22Rv1 (cell line): ENCODE data around the gene BCL11B.

Experiments
- H3K27ac ChIP-seq: fragments of 450-650 bp; 2 replicates; pipeline ENCODE4 v1.5.1; 2017
- ZFX ChIP-seq: fragments of 450-650 bp; IDR thresholded peaks from 2 replicates; pipeline ENCODE4 v1.6.1; 2017; ENCODE audit warnings: antibody characterized with exemption, borderline replicate concordance
- TF ChIP-seq, protein P1 (sequence below): fragments of 450-650 bp; IDR thresholded peaks from 2 replicates; pipeline ENCODE4 v1.5.1; 2017; ENCODE audit warnings: mild to moderate bottlenecking

BCL11B gene

DNA sequence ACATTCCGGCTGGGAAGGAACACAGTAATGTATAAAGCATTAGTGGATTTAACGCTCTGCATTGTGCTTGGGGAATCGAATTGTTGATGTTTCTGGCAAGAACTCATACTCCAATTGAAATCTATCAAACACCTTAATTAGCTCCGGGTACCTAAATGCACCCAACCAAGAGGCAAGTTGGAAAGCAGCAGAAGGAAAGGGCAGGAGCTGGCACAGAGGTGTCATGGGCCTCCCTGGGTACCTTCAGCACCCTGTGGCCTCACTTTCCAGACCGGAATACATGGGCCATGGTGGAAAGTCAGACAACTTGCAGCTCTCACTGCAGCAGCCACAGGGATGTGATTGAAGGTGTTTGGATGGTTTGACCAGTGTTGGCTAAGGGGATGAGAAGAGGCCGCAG, 6.8 kb upstream of the BCL11B start:
- no peak overlapping the region for H3K27ac ChIP-seq
- no peak for TF ChIP-seq ZFX
- TF ChIP-seq, protein P1, sequence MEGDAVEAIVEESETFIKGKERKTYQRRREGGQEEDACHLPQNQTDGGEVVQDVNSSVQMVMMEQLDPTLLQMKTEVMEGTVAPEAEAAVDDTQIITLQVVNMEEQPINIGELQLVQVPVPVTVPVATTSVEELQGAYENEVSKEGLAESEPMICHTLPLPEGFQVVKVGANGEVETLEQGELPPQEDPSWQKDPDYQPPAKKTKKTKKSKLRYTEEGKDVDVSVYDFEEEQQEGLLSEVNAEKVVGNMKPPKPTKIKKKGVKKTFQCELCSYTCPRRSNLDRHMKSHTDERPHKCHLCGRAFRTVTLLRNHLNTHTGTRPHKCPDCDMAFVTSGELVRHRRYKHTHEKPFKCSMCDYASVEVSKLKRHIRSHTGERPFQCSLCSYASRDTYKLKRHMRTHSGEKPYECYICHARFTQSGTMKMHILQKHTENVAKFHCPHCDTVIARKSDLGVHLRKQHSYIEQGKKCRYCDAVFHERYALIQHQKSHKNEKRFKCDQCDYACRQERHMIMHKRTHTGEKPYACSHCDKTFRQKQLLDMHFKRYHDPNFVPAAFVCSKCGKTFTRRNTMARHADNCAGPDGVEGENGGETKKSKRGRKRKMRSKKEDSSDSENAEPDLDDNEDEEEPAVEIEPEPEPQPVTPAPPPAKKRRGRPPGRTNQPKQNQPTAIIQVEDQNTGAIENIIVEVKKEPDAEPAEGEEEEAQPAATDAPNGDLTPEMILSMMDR = no peak

DNA sequence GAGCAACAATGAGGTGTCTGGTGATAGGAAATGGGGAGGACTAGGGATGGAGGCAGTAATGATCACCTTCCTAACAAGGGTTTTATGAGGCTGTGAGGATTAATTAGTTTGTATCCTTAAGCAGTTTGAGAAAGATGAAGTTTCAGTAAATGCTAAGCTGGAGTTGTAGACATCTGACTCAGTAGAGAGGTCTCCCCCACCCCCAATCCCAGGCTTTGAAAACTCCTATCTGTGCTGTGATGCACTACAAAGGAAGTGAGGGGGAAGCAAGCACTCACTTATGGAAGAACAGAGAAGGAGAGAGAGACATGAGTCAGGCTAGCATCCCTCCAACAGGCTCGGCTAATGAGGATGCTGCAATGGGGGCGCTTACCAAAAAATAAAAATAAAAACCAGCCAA, 5.5 kb upstream of the BCL11B start:
- H3K27ac ChIP-seq = no peak overlapping the region
- TF ChIP-seq, protein P1 = no peak
- TF ChIP-seq ZFX = no peak

DNA sequence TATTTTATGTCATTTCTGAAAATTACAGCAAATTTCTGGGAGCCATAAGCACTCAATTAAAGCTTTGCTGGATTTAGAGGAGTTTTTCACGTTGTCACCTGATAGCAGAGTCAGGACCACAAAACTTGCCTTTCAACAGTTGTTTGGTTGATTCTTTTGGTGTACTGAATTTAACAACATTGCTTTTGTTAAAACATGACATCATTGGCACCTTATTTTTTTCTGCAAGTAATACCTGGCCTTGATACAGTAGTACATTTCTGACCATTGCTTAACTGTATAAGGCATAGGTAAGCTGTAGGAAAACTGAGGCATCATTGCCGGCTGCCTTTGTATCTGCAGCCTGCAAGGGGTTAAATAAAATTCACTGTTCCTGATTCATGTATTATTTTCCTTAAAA, 4.5 kb upstream of the BCL11B start:
- H3K27ac ChIP-seq = no peak overlapping the region
- TF ChIP-seq ZFX = no peak
- TF ChIP-seq, protein P1 = no peak

DNA sequence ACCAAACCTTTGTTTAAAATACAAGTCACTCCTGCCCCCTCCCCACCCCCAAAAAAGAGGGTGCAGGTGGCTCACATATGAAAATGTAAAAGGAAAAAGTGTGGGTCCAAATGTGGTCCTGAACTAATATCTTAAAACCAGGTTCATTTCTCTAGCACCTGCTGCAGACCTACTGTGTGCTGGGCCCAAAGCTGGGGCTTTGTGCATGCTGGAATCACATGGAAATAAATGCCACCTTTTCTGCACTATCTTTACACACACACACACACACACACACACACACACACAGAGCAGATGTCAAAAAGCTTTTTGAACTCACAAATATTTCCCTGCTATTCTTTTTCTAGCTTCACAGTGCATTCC, 3.2 kb upstream of the BCL11B start:
- H3K27ac ChIP-seq = no peak overlapping the region
- TF ChIP-seq, protein P1 = no peak
- no peak for TF ChIP-seq ZFX

DNA sequence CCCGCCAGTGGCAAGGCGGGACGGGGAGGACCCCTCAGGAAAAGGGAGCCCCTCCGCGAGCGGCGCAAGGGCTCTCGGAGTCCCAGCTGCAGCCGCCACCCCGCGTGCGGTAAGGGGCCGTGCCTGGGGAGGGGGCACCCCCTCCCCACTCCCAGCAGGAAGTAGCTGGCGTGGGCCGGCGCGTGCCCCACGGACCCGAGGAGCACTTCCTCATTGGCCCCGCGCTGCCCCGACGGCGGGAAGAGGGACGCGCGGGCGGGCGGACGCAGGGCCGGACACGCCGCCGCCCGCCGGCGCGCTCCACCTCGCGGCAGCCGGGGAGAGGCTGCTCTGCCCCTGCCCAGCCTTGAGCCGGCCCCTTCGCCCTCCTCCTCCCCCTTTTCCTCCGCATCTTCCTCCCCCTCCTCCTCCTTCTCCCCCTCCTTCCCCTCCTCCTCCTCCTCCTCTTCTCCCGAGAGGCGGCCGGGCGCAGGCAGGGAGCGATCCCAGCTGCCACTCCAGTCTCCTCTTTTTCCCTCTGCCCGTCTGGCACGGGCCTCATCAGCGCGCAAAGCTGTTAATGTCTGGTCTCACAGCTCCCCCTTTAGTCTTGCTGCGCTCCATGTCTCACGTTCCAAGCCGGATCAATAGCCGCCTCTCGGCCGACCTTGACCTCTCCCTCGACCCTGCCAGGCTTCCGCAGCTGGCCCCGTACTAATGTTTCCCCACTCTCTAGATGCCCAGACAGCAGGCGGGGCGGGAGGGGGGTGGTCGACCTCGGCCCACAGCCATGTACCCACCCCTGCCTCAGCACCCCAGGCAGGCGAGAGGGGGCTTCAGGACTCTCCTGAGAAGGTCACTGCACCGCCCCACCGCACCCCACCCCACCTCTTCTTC, 2.6 kb upstream of the BCL11B start:
- H3K27ac ChIP-seq = no peak overlapping the region
- TF ChIP-seq ZFX = no peak
- TF ChIP-seq, protein P1 = peak; percentile 37

DNA sequence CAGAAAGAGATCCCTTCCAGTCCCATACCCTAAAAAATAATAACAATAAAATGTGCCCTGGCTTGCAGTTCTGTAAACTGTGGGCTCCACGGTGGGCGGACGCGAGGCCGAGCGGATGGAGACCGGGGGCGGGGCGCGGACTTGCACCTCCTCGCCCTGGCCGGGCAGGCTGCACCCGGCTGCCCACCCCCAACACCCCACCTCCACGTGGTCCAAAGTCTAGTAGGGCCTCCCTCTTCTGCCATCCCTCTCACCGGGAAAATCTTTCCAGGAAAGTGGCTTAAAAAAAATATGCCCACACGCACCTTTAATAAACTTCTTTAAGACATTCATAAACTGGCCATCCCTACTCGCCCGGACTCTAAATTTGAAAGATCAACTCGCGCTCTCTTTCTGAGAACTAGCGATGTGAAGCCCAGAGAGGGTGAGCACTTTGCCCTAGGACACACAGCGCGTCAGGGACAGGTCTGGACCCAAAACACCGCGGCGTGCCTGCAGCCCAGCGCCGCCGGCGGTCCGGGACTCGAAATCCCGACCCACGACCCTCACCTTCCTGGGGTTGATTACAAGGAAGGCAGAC, 1.9 kb upstream of the BCL11B start:
- no peak for TF ChIP-seq ZFX
- TF ChIP-seq, protein P1 = no peak
- H3K27ac ChIP-seq = no peak overlapping the region
